Measurements from ENCODE around the gene EXOC2.

The EXOC2 gene, protein sequence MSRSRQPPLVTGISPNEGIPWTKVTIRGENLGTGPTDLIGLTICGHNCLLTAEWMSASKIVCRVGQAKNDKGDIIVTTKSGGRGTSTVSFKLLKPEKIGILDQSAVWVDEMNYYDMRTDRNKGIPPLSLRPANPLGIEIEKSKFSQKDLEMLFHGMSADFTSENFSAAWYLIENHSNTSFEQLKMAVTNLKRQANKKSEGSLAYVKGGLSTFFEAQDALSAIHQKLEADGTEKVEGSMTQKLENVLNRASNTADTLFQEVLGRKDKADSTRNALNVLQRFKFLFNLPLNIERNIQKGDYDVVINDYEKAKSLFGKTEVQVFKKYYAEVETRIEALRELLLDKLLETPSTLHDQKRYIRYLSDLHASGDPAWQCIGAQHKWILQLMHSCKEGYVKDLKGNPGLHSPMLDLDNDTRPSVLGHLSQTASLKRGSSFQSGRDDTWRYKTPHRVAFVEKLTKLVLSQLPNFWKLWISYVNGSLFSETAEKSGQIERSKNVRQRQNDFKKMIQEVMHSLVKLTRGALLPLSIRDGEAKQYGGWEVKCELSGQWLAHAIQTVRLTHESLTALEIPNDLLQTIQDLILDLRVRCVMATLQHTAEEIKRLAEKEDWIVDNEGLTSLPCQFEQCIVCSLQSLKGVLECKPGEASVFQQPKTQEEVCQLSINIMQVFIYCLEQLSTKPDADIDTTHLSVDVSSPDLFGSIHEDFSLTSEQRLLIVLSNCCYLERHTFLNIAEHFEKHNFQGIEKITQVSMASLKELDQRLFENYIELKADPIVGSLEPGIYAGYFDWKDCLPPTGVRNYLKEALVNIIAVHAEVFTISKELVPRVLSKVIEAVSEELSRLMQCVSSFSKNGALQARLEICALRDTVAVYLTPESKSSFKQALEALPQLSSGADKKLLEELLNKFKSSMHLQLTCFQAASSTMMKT

DNA sequence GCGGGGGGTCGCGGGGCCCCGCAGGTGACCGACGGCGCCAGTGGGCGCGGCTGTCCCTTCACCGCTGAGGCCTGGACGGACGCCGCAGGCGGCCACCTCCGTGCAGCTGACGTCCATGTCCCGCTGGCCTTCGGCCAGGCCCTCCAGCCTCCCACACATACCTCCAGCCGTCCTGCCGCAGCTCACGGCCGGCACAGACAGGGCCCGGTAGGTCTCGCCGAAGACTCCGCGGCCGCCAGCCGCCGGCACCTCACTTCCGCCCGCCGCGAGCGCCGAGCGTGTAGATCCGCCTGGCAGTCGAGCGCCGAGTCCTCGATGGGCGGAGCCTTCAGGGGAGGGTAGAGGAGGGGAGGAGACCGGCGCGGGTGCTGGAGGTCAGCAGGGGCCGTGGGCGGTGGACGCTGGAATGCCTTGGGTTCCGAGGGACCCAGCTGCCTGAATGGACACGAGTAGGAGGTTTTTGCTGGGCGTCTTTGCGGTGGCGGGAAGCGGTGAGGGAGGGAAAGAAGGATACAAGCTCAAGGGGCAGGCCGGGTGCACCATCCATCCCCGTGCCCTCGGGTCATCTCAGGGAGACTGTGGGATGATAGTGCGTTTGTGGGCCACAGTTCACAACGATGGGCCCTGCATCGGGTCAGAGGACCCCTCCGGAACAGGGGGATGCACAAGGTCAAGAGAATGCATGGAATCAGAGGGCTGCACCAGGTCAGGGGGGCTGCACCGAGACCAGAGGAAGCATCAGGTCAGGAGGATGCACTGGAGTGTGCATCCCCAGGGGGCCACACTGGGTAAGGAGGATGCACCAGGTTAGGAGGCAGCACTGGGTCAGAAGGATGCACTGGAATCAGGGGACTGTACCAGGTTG, at the start of gene EXOC2:
TSS of gene EXOC2 (minus strand) at position 282 of the 865 bp plus-strand sequence. CDS start 55,321 bp downstream, outside the sequence.
- POLR2A ChIA-PET, result interaction anchor here (1.0 to 2.0 kb wide), 3 partner anchors 10 to 18 kb away, joined by 4 to 12 read pairs (median 6); no protein-coding TSS in a partner anchor
- DNase-seq (ENCODE audit: extremely low spot score), result peak; percentile 82
- TF ChIP-seq SUZ12 (IDR thresholded peaks at IDR 0.05) (no peak), FOXM1 (IDR thresholded peaks at IDR 0.05; ENCODE audit: borderline replicate concordance) (no peak), CTBP1 (IDR thresholded peaks at IDR 0.05; ENCODE audit: borderline replicate concordance) (peak; percentile 61; the same call in 1 of the 2 replicates), TARDBP (IDR thresholded peaks at IDR 0.05) (no peak), BHLHE40 (IDR thresholded peaks at IDR 0.05; ENCODE audit: borderline replicate concordance) (no peak), NFRKB (IDR thresholded peaks at IDR 0.05) (no peak), L3MBTL2 (conservative IDR thresholded peaks at IDR 0.05) (peak; percentile 84), FOXK2 (IDR thresholded peaks at IDR 0.05) (no peak), ZNF384 (IDR thresholded peaks at IDR 0.05) (no peak), ELF4 (IDR thresholded peaks at IDR 0.05) (peak; percentile 72), LEF1 (IDR thresholded peaks at IDR 0.05; ENCODE audit: borderline replicate concordance) (no peak), HDGF (IDR thresholded peaks at IDR 0.05; ENCODE audit: borderline replicate concordance) (no peak), SP1 (IDR thresholded peaks at IDR 0.05) (no peak), ARNT (IDR thresholded peaks at IDR 0.05) (no peak), FOXA1 (IDR thresholded peaks at IDR 0.05) (no peak)
- TF ChIP-seq, protein P1, sequence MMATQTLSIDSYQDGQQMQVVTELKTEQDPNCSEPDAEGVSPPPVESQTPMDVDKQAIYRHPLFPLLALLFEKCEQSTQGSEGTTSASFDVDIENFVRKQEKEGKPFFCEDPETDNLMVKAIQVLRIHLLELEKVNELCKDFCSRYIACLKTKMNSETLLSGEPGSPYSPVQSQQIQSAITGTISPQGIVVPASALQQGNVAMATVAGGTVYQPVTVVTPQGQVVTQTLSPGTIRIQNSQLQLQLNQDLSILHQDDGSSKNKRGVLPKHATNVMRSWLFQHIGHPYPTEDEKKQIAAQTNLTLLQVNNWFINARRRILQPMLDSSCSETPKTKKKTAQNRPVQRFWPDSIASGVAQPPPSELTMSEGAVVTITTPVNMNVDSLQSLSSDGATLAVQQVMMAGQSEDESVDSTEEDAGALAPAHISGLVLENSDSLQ (IDR thresholded peaks at IDR 0.05), result no peak
- CTCF ChIA-PET, result interaction anchor here (0.9 kb wide), 1 partner anchor 12 kb away, joined by 3 read pairs; no protein-coding TSS in a partner anchor

DNA sequence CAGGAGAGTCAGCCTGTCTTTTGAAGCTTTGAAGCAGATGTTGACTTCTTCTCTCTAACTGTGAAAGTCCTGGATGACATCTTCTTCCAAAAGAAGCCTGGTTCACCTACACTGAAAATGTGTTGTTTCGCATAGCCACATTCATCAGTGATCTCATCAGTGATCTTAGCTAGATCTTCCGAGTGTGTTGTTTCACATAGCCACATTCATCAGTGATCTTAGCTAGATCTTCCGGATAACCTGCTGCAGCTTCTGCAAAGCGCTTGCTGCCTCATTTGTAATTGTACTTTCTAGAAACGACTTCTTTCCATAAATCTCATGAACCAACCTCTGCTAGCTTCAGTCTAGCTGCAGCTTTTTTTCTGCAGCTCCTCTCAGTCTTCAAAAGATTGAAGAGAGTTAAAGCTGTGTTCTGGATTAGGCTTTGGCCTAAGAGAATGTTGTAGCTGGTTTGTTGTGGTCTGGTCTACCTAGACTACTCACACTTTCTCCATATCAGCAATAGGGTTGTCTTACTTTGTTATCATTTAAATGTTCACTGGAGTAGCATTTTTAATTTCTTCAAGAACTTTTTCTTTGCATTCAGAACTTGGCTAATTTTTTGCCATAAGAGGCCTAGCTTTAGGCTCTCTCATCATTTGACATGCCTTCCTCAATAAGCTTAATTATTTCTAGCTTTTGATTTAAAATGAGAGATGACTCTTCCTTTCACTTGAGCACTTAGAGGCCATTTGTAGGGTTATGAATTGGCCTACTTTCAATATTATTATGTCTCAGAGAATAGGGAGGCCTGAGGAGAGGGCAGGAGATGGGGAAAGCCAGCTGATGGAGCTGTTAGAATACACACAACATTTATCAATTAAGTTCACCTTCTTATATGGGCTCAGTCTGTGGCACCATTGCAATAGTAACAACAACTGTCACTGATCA, 48.7 kb upstream of the EXOC2 start:
- TF ChIP-seq ZNF384 (IDR thresholded peaks at IDR 0.05) (no peak), ELF4 (IDR thresholded peaks at IDR 0.05) (no peak), BHLHE40 (IDR thresholded peaks at IDR 0.05; ENCODE audit: borderline replicate concordance) (no peak), FOXA1 (IDR thresholded peaks at IDR 0.05) (no peak), L3MBTL2 (conservative IDR thresholded peaks at IDR 0.05) (no peak), FOXM1 (IDR thresholded peaks at IDR 0.05; ENCODE audit: borderline replicate concordance) (no peak), TARDBP (IDR thresholded peaks at IDR 0.05) (no peak), NFRKB (IDR thresholded peaks at IDR 0.05) (no peak)
- ChIA-PET POLR2A (no interaction called here), CTCF (no interaction called here)
- no peak for DNase-seq (ENCODE audit: extremely low spot score)

DNA sequence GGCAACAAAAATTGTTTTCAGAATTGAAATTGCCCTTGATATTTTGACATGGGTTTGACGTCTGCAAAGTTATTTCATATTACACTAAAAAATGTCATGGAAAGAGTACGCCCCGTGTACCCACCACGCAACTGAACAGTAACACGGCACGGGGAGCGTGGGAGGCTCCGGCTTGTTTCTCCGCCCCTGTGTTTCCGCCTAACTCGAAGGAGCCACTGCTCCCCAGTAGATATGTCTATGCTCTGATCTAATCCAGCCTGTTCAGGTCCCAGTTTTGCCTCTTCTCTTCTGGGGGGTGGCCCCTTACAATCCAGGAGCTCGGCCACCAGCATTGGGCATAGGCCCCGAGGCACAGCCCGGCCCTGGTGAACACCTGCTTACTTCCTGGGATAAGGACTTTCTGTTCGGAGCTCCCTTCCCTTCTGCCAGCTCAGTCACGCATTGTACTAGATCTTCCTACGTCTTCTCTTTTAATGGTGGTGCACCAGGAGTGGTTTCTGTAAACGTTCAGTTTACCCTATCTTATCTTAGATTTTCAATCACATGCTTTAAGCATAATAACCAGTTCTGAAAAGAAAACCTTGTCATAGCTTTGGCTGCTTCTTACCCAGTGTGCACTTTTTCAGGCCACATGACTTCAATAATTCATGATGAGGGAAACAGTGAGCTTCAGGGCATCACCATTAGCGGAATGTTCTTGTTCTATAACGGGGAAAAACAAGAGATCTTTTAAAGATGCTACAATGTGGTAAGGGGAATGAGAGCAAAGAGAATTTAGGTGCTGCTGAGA, 43.9 kb upstream of the EXOC2 start:
- no peak for TF ChIP-seq BHLHE40 (IDR thresholded peaks at IDR 0.05; ENCODE audit: borderline replicate concordance)
- TF ChIP-seq LEF1 (IDR thresholded peaks at IDR 0.05; ENCODE audit: borderline replicate concordance), result no peak
- no peak for TF ChIP-seq SUZ12 (IDR thresholded peaks at IDR 0.05)
- no peak for TF ChIP-seq FOXA1 (IDR thresholded peaks at IDR 0.05)
- TF ChIP-seq HDGF (IDR thresholded peaks at IDR 0.05; ENCODE audit: borderline replicate concordance), result no peak
- TF ChIP-seq NFRKB (IDR thresholded peaks at IDR 0.05), result no peak
- TF ChIP-seq CTBP1 (IDR thresholded peaks at IDR 0.05; ENCODE audit: borderline replicate concordance), result no peak
- no peak for TF ChIP-seq FOXM1 (IDR thresholded peaks at IDR 0.05; ENCODE audit: borderline replicate concordance)
- no peak for TF ChIP-seq SP1 (IDR thresholded peaks at IDR 0.05)
- no peak for TF ChIP-seq TARDBP (IDR thresholded peaks at IDR 0.05)
- no peak for TF ChIP-seq ZNF384 (IDR thresholded peaks at IDR 0.05)
- TF ChIP-seq, protein P1 (IDR thresholded peaks at IDR 0.05), result no peak
- TF ChIP-seq ARNT (IDR thresholded peaks at IDR 0.05), result no peak
- no peak for TF ChIP-seq FOXK2 (IDR thresholded peaks at IDR 0.05)
- TF ChIP-seq ELF4 (IDR thresholded peaks at IDR 0.05), result no peak
- no peak for TF ChIP-seq L3MBTL2 (conservative IDR thresholded peaks at IDR 0.05)

More for the DNA sequence above, 43.9 kb upstream of the EXOC2 start:
- ChIA-PET CTCF (interaction anchor here (1.0 kb wide), 1 partner anchor 11 kb away, joined by 3 read pairs; no protein-coding TSS in a partner anchor), POLR2A (no interaction called here)
- no peak for DNase-seq (ENCODE audit: extremely low spot score)
